HG02623 (cell line): ENCODE results near the gene ZC3H13.

Source experiments
- ATAC-seq: cut with Tn5 transposase; IDR thresholded peaks from one replicate; pipeline ENCODE4 v1.9.1; 2021; ENCODE audit warnings: moderate library complexity; ENCODE audit not compliant: unreplicated experiment

ZC3H13 gene

GRCh38 chr13:46052319-46053161 is at the start of gene ZC3H13:
ZC3H13 (minus strand) TSS chr13:46052746; CDS start chr13:46045507, 7,239 bp downstream.
- ATAC-seq: peak; percentile 100

GRCh38 chr13:46102255-46102605 is 49.7 kb upstream of the ZC3H13 start:
- no peak for ATAC-seq

- no peak for ATAC-seq
Measured at GRCh38 chr13:46101484-46102254, 49.1 kb upstream of the ZC3H13 start.

GRCh38 chr13:46101002-46101401 is 48.5 kb upstream of the ZC3H13 start:
- no peak for ATAC-seq

- no peak for ATAC-seq
Measured at GRCh38 chr13:46100191-46100815, 47.8 kb upstream of the ZC3H13 start.

- no peak for ATAC-seq
Measured at GRCh38 chr13:46097663-46098062, 45.1 kb upstream of the ZC3H13 start.

- no peak for ATAC-seq
Measured at GRCh38 chr13:46097015-46097414, 44.5 kb upstream of the ZC3H13 start.

- ATAC-seq: no peak
Measured at GRCh38 chr13:46094478-46094877, 41.9 kb upstream of the ZC3H13 start.

- no peak for ATAC-seq
Measured at GRCh38 chr13:46088821-46089562, 36.4 kb upstream of the ZC3H13 start.

GRCh38 chr13:46087481-46087880 is 34.9 kb upstream of the ZC3H13 start:
- ATAC-seq: no peak

GRCh38 chr13:46086985-46087384 is 34.4 kb upstream of the ZC3H13 start:
- no peak for ATAC-seq

- no peak for ATAC-seq
Measured at GRCh38 chr13:46086421-46086922, 33.9 kb upstream of the ZC3H13 start.

- no peak for ATAC-seq
Measured at GRCh38 chr13:46085737-46086136, 33.2 kb upstream of the ZC3H13 start.

- no peak for ATAC-seq
Measured at GRCh38 chr13:46082324-46082723, 29.8 kb upstream of the ZC3H13 start.

GRCh38 chr13:46079770-46080169 is 27.2 kb upstream of the ZC3H13 start:
- ATAC-seq: no peak

GRCh38 chr13:46077265-46077664 is 24.7 kb upstream of the ZC3H13 start:
- ATAC-seq: no peak

GRCh38 chr13:46076827-46077226 is 24.3 kb upstream of the ZC3H13 start:
- no peak for ATAC-seq

- no peak for ATAC-seq
Measured at GRCh38 chr13:46075811-46076210, 23.3 kb upstream of the ZC3H13 start.

GRCh38 chr13:46071590-46072249 is 19.2 kb upstream of the ZC3H13 start:
- ATAC-seq: peak; percentile 82

GRCh38 chr13:46063292-46063691 is 10.7 kb upstream of the ZC3H13 start:
- no peak for ATAC-seq
